Measurements from ENCODE around the gene GMIP. TPM values are rescaled to one million over a fixed set of nuclear protein-coding genes. Genes with fewer than 3 reads are reported as not detected.

Gene GMIP
- total and polyA plus RNA-seq, 2 experiments from 2014 or later = 5.1 to 22.1 TPM

GRCh38 chr19:19632661-19633060, 10.8 kb downstream of the GMIP start (continued):
- TF ChIP-seq, protein P1, sequence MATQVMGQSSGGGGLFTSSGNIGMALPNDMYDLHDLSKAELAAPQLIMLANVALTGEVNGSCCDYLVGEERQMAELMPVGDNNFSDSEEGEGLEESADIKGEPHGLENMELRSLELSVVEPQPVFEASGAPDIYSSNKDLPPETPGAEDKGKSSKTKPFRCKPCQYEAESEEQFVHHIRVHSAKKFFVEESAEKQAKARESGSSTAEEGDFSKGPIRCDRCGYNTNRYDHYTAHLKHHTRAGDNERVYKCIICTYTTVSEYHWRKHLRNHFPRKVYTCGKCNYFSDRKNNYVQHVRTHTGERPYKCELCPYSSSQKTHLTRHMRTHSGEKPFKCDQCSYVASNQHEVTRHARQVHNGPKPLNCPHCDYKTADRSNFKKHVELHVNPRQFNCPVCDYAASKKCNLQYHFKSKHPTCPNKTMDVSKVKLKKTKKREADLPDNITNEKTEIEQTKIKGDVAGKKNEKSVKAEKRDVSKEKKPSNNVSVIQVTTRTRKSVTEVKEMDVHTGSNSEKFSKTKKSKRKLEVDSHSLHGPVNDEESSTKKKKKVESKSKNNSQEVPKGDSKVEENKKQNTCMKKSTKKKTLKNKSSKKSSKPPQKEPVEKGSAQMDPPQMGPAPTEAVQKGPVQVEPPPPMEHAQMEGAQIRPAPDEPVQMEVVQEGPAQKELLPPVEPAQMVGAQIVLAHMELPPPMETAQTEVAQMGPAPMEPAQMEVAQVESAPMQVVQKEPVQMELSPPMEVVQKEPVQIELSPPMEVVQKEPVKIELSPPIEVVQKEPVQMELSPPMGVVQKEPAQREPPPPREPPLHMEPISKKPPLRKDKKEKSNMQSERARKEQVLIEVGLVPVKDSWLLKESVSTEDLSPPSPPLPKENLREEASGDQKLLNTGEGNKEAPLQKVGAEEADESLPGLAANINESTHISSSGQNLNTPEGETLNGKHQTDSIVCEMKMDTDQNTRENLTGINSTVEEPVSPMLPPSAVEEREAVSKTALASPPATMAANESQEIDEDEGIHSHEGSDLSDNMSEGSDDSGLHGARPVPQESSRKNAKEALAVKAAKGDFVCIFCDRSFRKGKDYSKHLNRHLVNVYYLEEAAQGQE (IDR thresholded peaks at IDR 0.05; ENCODE audit: unreplicated experiment) = no peak
- TF ChIP-seq CREB1 (CRISPR knock-in tag; IDR thresholded peaks at IDR 0.05; ENCODE audit: low read depth) (no peak), ZNF114 (CRISPR knock-in tag; IDR thresholded peaks at IDR 0.05) (no peak), EZH2phosphoT487 (IDR thresholded peaks at IDR 0.05; ENCODE audit: unreplicated experiment) (no peak), EZH2 (IDR thresholded peaks at IDR 0.05; ENCODE audit: low read depth, unreplicated experiment) (no peak)

DNA sequence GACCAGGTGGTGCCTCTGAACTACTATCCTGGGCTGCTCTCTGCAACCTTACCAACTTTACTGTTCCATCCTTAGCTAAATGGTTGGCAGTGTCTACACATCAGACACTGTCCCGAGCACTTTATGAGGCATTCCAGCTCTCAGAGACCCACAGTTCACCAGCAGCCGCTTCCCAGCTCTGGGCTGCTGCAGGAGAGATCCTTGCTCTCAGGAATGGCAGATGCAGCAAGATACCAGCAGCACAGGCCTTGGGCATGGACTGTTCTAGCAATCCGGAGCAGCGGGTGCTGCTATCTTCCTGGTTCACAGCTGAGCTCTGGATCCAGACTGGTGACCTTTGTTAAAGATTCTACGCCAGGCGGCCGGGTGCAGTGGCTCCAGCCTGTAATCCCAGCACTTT, 12.1 kb downstream of the GMIP start:
- DNase-seq (ENCODE audit: low spot score) = no peak
- Histone ChIP-seq H2AFZ (no peak overlapping the region), H3K4me2 (no peak overlapping the region), H3K79me2 (replicated peaks; ENCODE audit: insufficient read depth) (peaks cover 14% of the 10 kb centered on the region), H3K27ac (ENCODE audit: low read depth) (no peak overlapping the region), H3K27me3 (ENCODE audit: insufficient read depth) (no peaks in the 10 kb centered on the region), H3K4me3 (no peak overlapping the region), H3K9me2 (ENCODE audit: insufficient read depth) (no peaks in the 10 kb centered on the region), H4K20me1 (replicated peaks; ENCODE audit: insufficient read depth) (no peaks in the 10 kb centered on the region), H3K4me1 (ENCODE audit: insufficient read depth) (peaks cover 3% of the 10 kb centered on the region; the same call in 1 of the 2 replicates), H3F3A (replicated peaks; ENCODE audit: low read depth) (0 out of 2 replicates have a peak, but pooled peaks cover 4% of the 10 kb centered on the region), H3K36me3 (ENCODE audit: insufficient read depth) (no peaks in the 10 kb centered on the region; the same call in 1 of the 2 replicates)
- no peak for ATAC-seq
- H3K4me3 Mint-ChIP-seq = no peak overlapping the region
- H3K27me3 Mint-ChIP-seq (ENCODE audit: insufficient read depth, low read depth, poor library complexity) = peaks cover 18% of the 10 kb centered on the region
- no peaks in the 10 kb centered on the region for H3K9me3 Mint-ChIP-seq
- H3K27ac Mint-ChIP-seq = no peak overlapping the region
- peaks cover 23% of the 10 kb centered on the region for H3K36me3 Mint-ChIP-seq (ENCODE audit: low read depth)
- H3K4me1 Mint-ChIP-seq = peaks cover 12% of the 10 kb centered on the region
- TF ChIP-seq ZNF331 (CRISPR knock-in tag; IDR thresholded peaks at IDR 0.05; ENCODE audit: low read depth) = no peak
- TF ChIP-seq, protein P1 (IDR thresholded peaks at IDR 0.05; ENCODE audit: unreplicated experiment) = no peak
- TF ChIP-seq EZH2phosphoT487 (IDR thresholded peaks at IDR 0.05; ENCODE audit: unreplicated experiment) = no peak
- TF ChIP-seq CTCF (conservative IDR thresholded peaks at IDR 0.05; ENCODE audit: low read depth in 2 of 2) = no peak
- no peak for TF ChIP-seq CREB1 (CRISPR knock-in tag; IDR thresholded peaks at IDR 0.05; ENCODE audit: low read depth)
- TF ChIP-seq EZH2 (IDR thresholded peaks at IDR 0.05; ENCODE audit: low read depth, unreplicated experiment) = no peak
- TF ChIP-seq ZNF114 (CRISPR knock-in tag; IDR thresholded peaks at IDR 0.05) = no peak
- no peak for TF ChIP-seq STAT1 (IDR thresholded peaks at IDR 0.05; ENCODE audit: unreplicated experiment)
- TF ChIP-seq NANOG (IDR thresholded peaks at IDR 0.05; ENCODE audit: borderline replicate concordance) = no peak
- TF ChIP-seq POLR2AphosphoS5 (IDR thresholded peaks at IDR 0.05; ENCODE audit: low read depth) = no peak
- TF ChIP-seq, protein P2, sequence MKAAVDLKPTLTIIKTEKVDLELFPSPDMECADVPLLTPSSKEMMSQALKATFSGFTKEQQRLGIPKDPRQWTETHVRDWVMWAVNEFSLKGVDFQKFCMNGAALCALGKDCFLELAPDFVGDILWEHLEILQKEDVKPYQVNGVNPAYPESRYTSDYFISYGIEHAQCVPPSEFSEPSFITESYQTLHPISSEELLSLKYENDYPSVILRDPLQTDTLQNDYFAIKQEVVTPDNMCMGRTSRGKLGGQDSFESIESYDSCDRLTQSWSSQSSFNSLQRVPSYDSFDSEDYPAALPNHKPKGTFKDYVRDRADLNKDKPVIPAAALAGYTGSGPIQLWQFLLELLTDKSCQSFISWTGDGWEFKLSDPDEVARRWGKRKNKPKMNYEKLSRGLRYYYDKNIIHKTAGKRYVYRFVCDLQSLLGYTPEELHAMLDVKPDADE (IDR thresholded peaks at IDR 0.05) = no peak

Measured in GM23338 (cell line).